GM18951 (cell line): ENCODE measurements around the gene KRT5.

ENCODE experiments used
- POLR2A ChIP-seq: IDR thresholded peaks from 4 replicates; pipeline ENCODE4 v1.6.1; 2011; ENCODE audit warnings: mild to moderate bottlenecking; ENCODE audit not compliant: insufficient read length, insufficient read depth; ENCODE audit errors: extremely low read depth
- in situ Hi-C: fragments of 300-500 bp; cut with MboI; formaldehyde crosslinking; loops from one replicate; pipeline ENCODE4 v1.12.0; 2022; ENCODE audit warnings: low sequenced_read_pairs, mixed read lengths, inconsistent platforms; ENCODE audit not compliant: unreplicated experiment

The KRT5 gene

GRCh38 chr12:52487211-52487610 lies 33.0 kb downstream of the KRT5 start:
- in situ Hi-C loops, result no loop called here
- TF ChIP-seq POLR2A, result no peak

- in situ Hi-C loops, result no loop called here
- no peak for TF ChIP-seq POLR2A
Observed at GRCh38 chr12:52486166-52487105, 33.8 kb downstream of the KRT5 start.

- in situ Hi-C loops, result no loop called here
- no peak for TF ChIP-seq POLR2A
Observed at GRCh38 chr12:52480073-52480472, 40.1 kb downstream of the KRT5 start.

- TF ChIP-seq POLR2A, result no peak
- in situ Hi-C loops, result no loop called here
Observed at GRCh38 chr12:52477651-52478050, 42.5 kb downstream of the KRT5 start.

GRCh38 chr12:52474212-52474611 lies 46.0 kb downstream of the KRT5 start:
- in situ Hi-C loops, result no loop called here

GRCh38 chr12:52473768-52474167 lies 46.4 kb downstream of the KRT5 start, which contains the start of gene KRT6C:
TSS of gene KRT6C (minus strand) at chr12:52473805. CDS start at chr12:52473737, 68 bp downstream.
- in situ Hi-C loops, result no loop called here
- TF ChIP-seq POLR2A, result no peak

More at GRCh38 chr12:52474212-52474611, 46.0 kb downstream of the KRT5 start:
- TF ChIP-seq POLR2A, result no peak

GRCh38 chr12:52469853-52470252 lies 50.3 kb downstream of the KRT5 start:
- no peak for TF ChIP-seq POLR2A
- in situ Hi-C loops, result no loop called here

GRCh38 chr12:52464897-52465296 lies 55.3 kb downstream of the KRT5 start:
- TF ChIP-seq POLR2A, result no peak
- in situ Hi-C loops, result no loop called here
